Measurements from ENCODE around the gene TMIGD2.
"Not testable (repeated sequence)": the region's sequence is repeated elsewhere in the genome, so short reads cannot be mapped to it uniquely, and the experiment has no call there.

TMIGD2 gene

DNA sequence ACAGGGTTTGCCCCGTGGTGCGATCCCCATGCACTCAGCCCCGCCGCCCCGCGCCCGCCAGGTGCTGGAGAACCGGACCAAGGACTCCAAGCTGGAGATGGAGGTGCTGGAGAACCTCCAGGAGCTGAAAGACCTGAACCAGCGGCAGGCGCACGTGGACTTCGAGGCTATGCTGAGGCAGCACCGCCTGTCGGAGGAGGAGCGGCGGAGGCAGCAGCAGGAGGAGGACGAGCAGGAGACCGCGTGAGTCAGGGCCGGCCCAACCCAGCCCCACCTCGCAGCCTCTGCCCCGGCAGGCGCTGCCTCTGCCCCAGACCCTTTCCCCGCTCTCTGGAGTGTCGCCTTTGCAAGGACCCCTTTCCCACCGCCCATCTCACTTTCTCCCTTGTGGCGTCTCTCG, 44.0 kb downstream of the TMIGD2 start:
- Histone ChIP-seq H3K36me3 (ENCODE audit: control insufficient read depth, insufficient read depth, low read length) (peaks cover 69% of the 10 kb centered on the region), H3K9ac (ENCODE audit: low read depth, low read length) (no peak overlapping the region), H3K4me1 (ENCODE audit: control insufficient read depth, insufficient read depth, low read length) (no peaks in the 10 kb centered on the region), H3K27ac (ENCODE audit: low read depth, low read length) (no peak overlapping the region), H3K27me3 (ENCODE audit: control insufficient read depth, insufficient read depth, low read length) (no peaks in the 10 kb centered on the region), H3K4me3 (ENCODE audit: low read depth, low read length) (no peak overlapping the region), H3K9me3 (ENCODE audit: control insufficient read depth, insufficient read depth, low read length) (peaks cover 11% of the 10 kb centered on the region)

DNA sequence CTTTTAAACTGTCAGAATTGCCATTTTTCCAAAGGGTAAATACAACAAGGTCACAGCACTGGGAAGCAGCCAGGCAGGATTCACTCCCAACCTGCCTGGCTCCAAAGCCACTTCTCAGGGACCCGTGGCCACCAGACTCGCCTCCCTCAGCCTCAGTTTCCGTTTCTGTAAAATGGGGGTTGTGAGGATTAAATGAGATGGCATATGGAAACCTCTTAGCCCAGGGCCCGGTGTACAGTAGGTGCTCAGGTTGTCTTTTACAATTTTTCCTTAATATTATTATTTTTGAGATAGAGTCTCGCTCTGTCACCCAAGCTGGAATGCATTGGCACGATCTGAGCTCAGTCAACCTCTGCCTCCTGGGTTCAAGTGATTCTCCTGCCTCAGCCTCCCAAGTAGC, 45.2 kb downstream of the TMIGD2 start:
- Histone ChIP-seq H3K36me3 (ENCODE audit: control insufficient read depth, insufficient read depth, low read length) (peaks cover 68% of the 10 kb centered on the region), H3K27me3 (ENCODE audit: control insufficient read depth, insufficient read depth, low read length) (no peaks in the 10 kb centered on the region), H3K4me1 (ENCODE audit: control insufficient read depth, insufficient read depth, low read length) (no peaks in the 10 kb centered on the region), H3K4me3 (ENCODE audit: low read depth, low read length) (no peak overlapping the region), H3K9ac (ENCODE audit: low read depth, low read length) (no peak overlapping the region), H3K27ac (ENCODE audit: low read depth, low read length) (no peak overlapping the region), H3K9me3 (ENCODE audit: control insufficient read depth, insufficient read depth, low read length) (peaks cover 11% of the 10 kb centered on the region)

DNA sequence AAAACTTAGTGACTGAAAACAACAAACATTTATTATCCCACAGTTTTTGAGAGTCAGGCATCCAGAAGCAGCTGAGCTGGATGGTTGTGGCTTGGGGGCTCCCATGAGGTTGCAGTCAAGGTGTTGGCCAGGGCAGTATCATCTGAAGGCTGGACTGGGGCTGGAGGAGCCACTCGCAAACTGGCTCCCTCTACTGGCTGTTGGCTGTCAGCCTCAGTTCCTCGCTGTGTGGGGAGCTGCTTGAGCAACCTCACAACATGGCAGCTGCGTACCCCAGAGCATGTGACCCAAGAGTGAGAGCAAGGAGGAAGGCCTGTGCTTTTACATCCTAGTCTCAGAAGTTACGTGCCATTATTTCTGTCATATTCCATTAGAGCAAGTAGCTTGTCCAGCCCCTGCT, 45.6 kb downstream of the TMIGD2 start:
- Histone ChIP-seq H3K9me3 (ENCODE audit: control insufficient read depth, insufficient read depth, low read length) (peaks cover 11% of the 10 kb centered on the region), H3K27ac (ENCODE audit: low read depth, low read length) (no peak overlapping the region), H3K4me1 (ENCODE audit: control insufficient read depth, insufficient read depth, low read length) (no peaks in the 10 kb centered on the region), H3K4me3 (ENCODE audit: low read depth, low read length) (no peak overlapping the region), H3K36me3 (ENCODE audit: control insufficient read depth, insufficient read depth, low read length) (peaks cover 67% of the 10 kb centered on the region), H3K9ac (ENCODE audit: low read depth, low read length) (no peak overlapping the region), H3K27me3 (ENCODE audit: control insufficient read depth, insufficient read depth, low read length) (no peaks in the 10 kb centered on the region)

DNA sequence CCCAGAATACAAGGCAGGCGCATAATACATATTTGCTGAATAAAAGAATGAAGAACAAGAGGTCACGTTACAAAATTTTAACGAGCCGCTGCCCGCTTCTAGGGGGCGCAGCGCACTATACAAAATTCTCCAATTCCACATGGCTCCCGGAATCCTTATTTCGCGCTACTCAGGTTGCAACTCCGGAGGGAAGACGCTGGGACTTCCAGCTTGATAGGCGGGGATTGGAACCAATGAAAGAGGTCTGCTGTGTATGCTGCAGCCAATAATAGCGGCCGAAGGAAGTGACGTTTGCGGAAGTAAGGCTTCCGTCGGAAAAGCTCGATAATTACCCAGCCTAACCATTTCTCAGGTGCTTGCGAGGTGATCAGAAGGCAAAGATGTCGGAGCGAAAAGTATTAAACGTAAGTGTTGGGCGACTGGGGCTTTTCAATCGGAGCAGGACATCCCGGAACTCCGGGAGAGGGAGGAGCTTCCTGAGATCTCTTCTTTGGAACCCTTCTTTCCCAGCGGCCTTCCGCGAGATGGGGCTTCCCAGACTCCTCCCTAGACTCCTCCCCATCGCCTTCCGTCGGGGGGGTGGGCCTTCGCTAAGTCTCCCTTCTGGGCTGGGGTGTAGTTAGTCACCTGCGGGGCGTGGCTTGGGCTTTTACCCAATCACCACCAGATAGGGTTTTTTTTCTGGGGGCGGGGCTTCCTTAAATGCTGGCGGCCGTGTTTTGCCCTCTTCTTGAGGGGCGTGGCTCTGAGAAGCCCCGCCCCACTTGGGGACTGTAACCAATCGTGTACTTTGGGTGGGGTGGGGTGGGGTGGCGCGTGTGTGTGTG, 55.2 kb downstream of the TMIGD2 start, which contains the start of gene YJU2:
YJU2 (plus strand) TSS at position 314 of the 827 bp plus-strand sequence; CDS start at position 381, 67 bp downstream.
- Histone ChIP-seq H3K4me1 (ENCODE audit: control insufficient read depth, insufficient read depth, low read length) (no peaks in the 10 kb centered on the region), H3K36me3 (ENCODE audit: control insufficient read depth, insufficient read depth, low read length) (peaks cover 28% of the 10 kb centered on the region), H3K27me3 (ENCODE audit: control insufficient read depth, insufficient read depth, low read length) (no peaks in the 10 kb centered on the region), H3K9ac (ENCODE audit: low read depth, low read length) (peak within 1 kb of the TSS; percentile 97), H3K9me3 (ENCODE audit: control insufficient read depth, insufficient read depth, low read length) (no peaks in the 10 kb centered on the region), H3K27ac (ENCODE audit: low read depth, low read length) (peak within 1 kb of the TSS; percentile 98), H3K4me3 (ENCODE audit: low read depth, low read length) (peak within 1 kb of the TSS; percentile 94)

DNA sequence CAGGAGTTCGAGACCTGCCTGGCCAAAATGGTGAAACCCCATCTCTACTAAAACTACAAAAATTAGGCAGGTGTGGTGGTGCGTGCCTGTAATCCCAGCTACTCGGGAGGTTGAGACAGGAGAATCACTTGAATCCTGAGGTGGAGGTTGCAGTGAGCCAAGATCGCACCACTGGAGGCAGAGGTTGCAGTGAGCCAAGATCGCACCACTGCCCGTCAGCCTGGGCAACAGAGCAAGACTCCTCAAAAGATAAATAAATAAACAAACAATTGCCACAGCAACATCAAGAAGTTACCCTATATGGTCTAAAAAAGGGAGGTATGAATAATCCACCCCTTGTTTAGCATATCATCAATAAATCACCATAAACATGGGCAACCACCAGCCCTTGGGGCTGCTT, 56.3 kb downstream of the TMIGD2 start:
- H3K27me3 ChIP-seq (ENCODE audit: control insufficient read depth, insufficient read depth, low read length); H3K9me3 ChIP-seq (ENCODE audit: control insufficient read depth, insufficient read depth, low read length); H3K4me3 ChIP-seq (ENCODE audit: low read depth, low read length); H3K9ac ChIP-seq (ENCODE audit: low read depth, low read length); H3K4me1 ChIP-seq (ENCODE audit: control insufficient read depth, insufficient read depth, low read length); H3K27ac ChIP-seq (ENCODE audit: low read depth, low read length): not testable (repeated sequence)
- peaks cover 19% of the 10 kb centered on the region for H3K36me3 ChIP-seq (ENCODE audit: control insufficient read depth, insufficient read depth, low read length)

Data from HUES48 (cell line).